KMS-11 (cell line): ENCODE data around the gene RPS26.

Source experiments
- H2AFZ ChIP-seq: fragments of 200-600 bp; sonication (generic); 2 replicates; pipeline ENCODE4 v1.6.1; 2016; ENCODE audit warnings: antibody characterized with exemption, mixed run types, low read depth
- H3K27ac ChIP-seq: fragments of 200-600 bp; sonication (generic); 2 replicates; pipeline ENCODE4 v1.6.1; 2016; ENCODE audit warnings: mild to moderate bottlenecking, mixed run types
- H3K27me3 ChIP-seq: fragments of 200-600 bp; sonication (generic); 2 replicates; pipeline ENCODE4 v1.6.1; 2017; ENCODE audit warnings: mild to moderate bottlenecking, low read depth, mixed run types, moderate library complexity; ENCODE audit not compliant: insufficient read depth
- H3K36me3 ChIP-seq: fragments of 200-600 bp; sonication (generic); 2 replicates; pipeline ENCODE4 v1.6.1; 2017; ENCODE audit warnings: mild to moderate bottlenecking, mixed run types; ENCODE audit not compliant: insufficient read depth
- H3K4me1 ChIP-seq: fragments of 200-600 bp; sonication (generic); 2 replicates; pipeline ENCODE4 v1.6.1; 2016; ENCODE audit warnings: mild to moderate bottlenecking, low read depth, mixed run types; ENCODE audit not compliant: poor library complexity, severe bottlenecking
- H3K4me2 ChIP-seq: fragments of 200-600 bp; sonication (generic); 2 replicates; pipeline ENCODE4 v1.7.0; 2016; ENCODE audit warnings: mild to moderate bottlenecking, mixed run types
- H3K4me3 ChIP-seq: fragments of 200-600 bp; sonication (generic); IDR thresholded peaks from 2 replicates; pipeline ENCODE4 v1.6.1; 2017; ENCODE audit warnings: low read depth, low read length, mixed read lengths; ENCODE audit not compliant: insufficient read depth
- H3K79me2 ChIP-seq: fragments of 200-600 bp; sonication (generic); 2 replicates; pipeline ENCODE4 v1.6.1; 2016; ENCODE audit warnings: low read depth, mixed run types; ENCODE audit not compliant: insufficient read depth
- H3K9ac ChIP-seq: fragments of 200-600 bp; sonication (generic); 2 replicates; pipeline ENCODE4 v1.6.1; 2016; ENCODE audit warnings: mild to moderate bottlenecking, mixed run types
- H4K20me1 ChIP-seq: fragments of 200-600 bp; sonication (generic); 2 replicates; pipeline ENCODE4 v1.6.1; 2016; ENCODE audit warnings: mild to moderate bottlenecking, mixed run types; ENCODE audit not compliant: insufficient read depth
- CTCF ChIP-seq: fragments of 200-600 bp; sonication (generic); conservative IDR thresholded peaks from 2 replicates; pipeline ENCODE4 v1.6.1; 2017; ENCODE audit warnings: low read depth, mild to moderate bottlenecking, antibody characterized with exemption, low read length, moderate library complexity, mixed read lengths

The RPS26 gene

GRCh38 chr12:56020423-56021184 lies 21.1 kb upstream of the RPS26 start, which contains the start of gene IKZF4:
Gene IKZF4 (plus strand): TSS chr12:56021043. CDS start chr12:56021494, 451 bp downstream.
- Histone ChIP-seq H3K4me3 (no peak within 1 kb of the TSS), H3K79me2 (no peaks in the 10 kb centered on the region), H3K27me3 (no peaks in the 10 kb centered on the region), H3K9ac (no peak within 1 kb of the TSS), H3K4me2 (no peak within 1 kb of the TSS), H3K27ac (no peak within 1 kb of the TSS), H4K20me1 (no peaks in the 10 kb centered on the region), H3K4me1 (no peaks in the 10 kb centered on the region), H3K36me3 (no peaks in the 10 kb centered on the region), H2AFZ (no peak within 1 kb of the TSS)
- TF ChIP-seq CTCF: no peak

GRCh38 chr12:56021889-56022497 lies 19.7 kb upstream of the RPS26 start:
- no peak overlapping the region for H3K27ac ChIP-seq
- H2AFZ ChIP-seq: no peak overlapping the region
- no peak overlapping the region for H3K9ac ChIP-seq
- no peak overlapping the region for H3K4me3 ChIP-seq
- H3K36me3 ChIP-seq: no peaks in the 10 kb centered on the region
- no peaks in the 10 kb centered on the region for H3K27me3 ChIP-seq
- no peak for TF ChIP-seq CTCF
- H3K4me1 ChIP-seq: no peaks in the 10 kb centered on the region
- H3K4me2 ChIP-seq: no peak overlapping the region
- no peaks in the 10 kb centered on the region for H4K20me1 ChIP-seq
- H3K79me2 ChIP-seq: no peaks in the 10 kb centered on the region

- Histone ChIP-seq H2AFZ (no peak overlapping the region), H4K20me1 (no peaks in the 10 kb centered on the region), H3K27me3 (no peaks in the 10 kb centered on the region), H3K9ac (no peak overlapping the region), H3K79me2 (no peaks in the 10 kb centered on the region), H3K36me3 (no peaks in the 10 kb centered on the region), H3K4me3 (no peak overlapping the region), H3K27ac (no peak overlapping the region), H3K4me1 (no peaks in the 10 kb centered on the region), H3K4me2 (no peak overlapping the region)
- TF ChIP-seq CTCF: no peak
Observed at GRCh38 chr12:56028511-56029165, 13.1 kb upstream of the RPS26 start.

GRCh38 chr12:56029166-56029519 lies 12.6 kb upstream of the RPS26 start:
- Histone ChIP-seq H3K27ac (no peak overlapping the region), H2AFZ (no peak overlapping the region), H3K4me3 (no peak overlapping the region), H3K4me2 (no peak overlapping the region), H3K9ac (no peak overlapping the region), H3K27me3 (no peaks in the 10 kb centered on the region), H3K79me2 (no peaks in the 10 kb centered on the region), H3K4me1 (no peaks in the 10 kb centered on the region), H4K20me1 (no peaks in the 10 kb centered on the region), H3K36me3 (no peaks in the 10 kb centered on the region)
- TF ChIP-seq CTCF: no peak
